Measurements from ENCODE around the gene RGS6. TPM values are rescaled to one million over a fixed set of nuclear protein-coding genes. Genes with fewer than 3 reads are reported as not detected.

RGS6 gene
- total and polyA plus RNA-seq, 2 of the 4 experiments (the other 2 are of a cell fraction): not detected

DNA sequence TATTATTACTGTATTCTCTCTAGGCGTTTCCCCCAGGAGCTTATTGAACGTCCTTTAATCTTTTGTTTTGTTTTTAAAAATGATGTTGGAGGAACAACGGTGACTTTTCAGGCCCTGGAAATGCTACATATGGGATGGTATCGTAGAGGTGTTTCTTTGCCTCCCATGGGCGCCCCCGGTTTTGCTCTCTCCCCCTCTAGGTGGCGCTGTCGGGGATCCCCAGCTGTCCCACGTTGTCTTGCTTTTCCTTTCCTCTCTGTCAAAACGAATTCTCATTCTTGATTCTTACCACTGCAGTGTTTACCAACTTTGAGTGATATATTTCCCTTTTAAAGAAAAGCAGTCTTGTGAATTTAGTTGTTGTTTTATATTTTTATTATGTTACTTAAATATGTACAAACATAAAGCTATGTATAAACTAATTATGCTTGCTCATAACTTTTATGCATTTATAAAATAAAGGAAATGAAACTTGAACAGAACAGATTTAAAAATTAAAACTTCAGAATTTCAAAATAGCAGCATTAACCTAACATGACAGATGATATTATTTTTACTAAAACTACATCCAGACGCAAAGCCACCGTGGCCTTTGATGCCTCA lies 171.9 kb downstream of the RGS6 start:
- H3K4me3 ChIP-seq (ENCODE audit: insufficient read depth, low read depth, low read length): no peak overlapping the region
- no peak overlapping the region for H3K56ac ChIP-seq (ENCODE audit: extremely low read depth, insufficient read depth, low read length)
- H2BK120ac ChIP-seq (ENCODE audit: low read depth, low read length): no peak overlapping the region
- no peak overlapping the region for H3K9ac ChIP-seq (ENCODE audit: low read depth, low read length)
- no peak for DNase-seq
- H2AK9ac ChIP-seq (replicated peaks; ENCODE audit: low read depth, low read length, poor library complexity): no peak overlapping the region
- H3K27me3 ChIP-seq (ENCODE audit: control insufficient read depth, insufficient read depth, low read length): no peaks in the 10 kb centered on the region; the same call in 1 of the 2 replicates
- no peaks in the 10 kb centered on the region for H3K9me1 ChIP-seq (ENCODE audit: insufficient read depth, low read length)
- H3K23ac ChIP-seq (ENCODE audit: low read depth, low read length): no peak overlapping the region
- H3K4ac ChIP-seq (ENCODE audit: low read depth, low read length): no peak overlapping the region
- WGBS, 2 experiments (ENCODE audit: extremely low coverage in 2 of 2, insufficient read length in 1 of 2): no CpG with 5 or more reads among the region's 12 CpGs
- H3K4me2 ChIP-seq (ENCODE audit: low read depth, low read length): no peak overlapping the region
- no peak for ATAC-seq (ENCODE audit: low read depth)
- H3K18ac ChIP-seq (ENCODE audit: low read depth, low read length): no peak overlapping the region
- H2AK5ac ChIP-seq (ENCODE audit: low read depth, low read length): no peak overlapping the region
- H4K20me1 ChIP-seq (ENCODE audit: insufficient read depth, low read length): no peaks in the 10 kb centered on the region
- POLR2A ChIA-PET (ENCODE audit: unreplicated experiment): no interaction called here
- H3K9me3 ChIP-seq (ENCODE audit: control insufficient read depth, insufficient read depth, low read length): no peaks in the 10 kb centered on the region
- no TSS peak for BruUV-seq (replicated peaks)
- no peak overlapping the region for H3K14ac ChIP-seq (replicated peaks; ENCODE audit: low read depth, low read length)
- no peak overlapping the region for H4K91ac ChIP-seq (ENCODE audit: insufficient read depth, low read depth, low read length)
- in situ Hi-C loops (cut with MboI; ENCODE audit: low sequenced_read_pairs): no loop called here
- dilution Hi-C loops (cut with HindIII; ENCODE audit: low sequenced_read_pairs, unreplicated experiment): no loop called here
- H3K36me3 ChIP-seq (ENCODE audit: control insufficient read depth, insufficient read depth, low read length): no peaks in the 10 kb centered on the region
- TF ChIP-seq, protein P1, sequence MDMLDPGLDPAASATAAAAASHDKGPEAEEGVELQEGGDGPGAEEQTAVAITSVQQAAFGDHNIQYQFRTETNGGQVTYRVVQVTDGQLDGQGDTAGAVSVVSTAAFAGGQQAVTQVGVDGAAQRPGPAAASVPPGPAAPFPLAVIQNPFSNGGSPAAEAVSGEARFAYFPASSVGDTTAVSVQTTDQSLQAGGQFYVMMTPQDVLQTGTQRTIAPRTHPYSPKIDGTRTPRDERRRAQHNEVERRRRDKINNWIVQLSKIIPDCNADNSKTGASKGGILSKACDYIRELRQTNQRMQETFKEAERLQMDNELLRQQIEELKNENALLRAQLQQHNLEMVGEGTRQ (IDR thresholded peaks at IDR 0.05; ENCODE audit: low read depth, low read length): no peak
- no peak for TF ChIP-seq CHD1 (IDR thresholded peaks at IDR 0.05; ENCODE audit: low read depth, low read length)
- TF ChIP-seq, protein P2, sequence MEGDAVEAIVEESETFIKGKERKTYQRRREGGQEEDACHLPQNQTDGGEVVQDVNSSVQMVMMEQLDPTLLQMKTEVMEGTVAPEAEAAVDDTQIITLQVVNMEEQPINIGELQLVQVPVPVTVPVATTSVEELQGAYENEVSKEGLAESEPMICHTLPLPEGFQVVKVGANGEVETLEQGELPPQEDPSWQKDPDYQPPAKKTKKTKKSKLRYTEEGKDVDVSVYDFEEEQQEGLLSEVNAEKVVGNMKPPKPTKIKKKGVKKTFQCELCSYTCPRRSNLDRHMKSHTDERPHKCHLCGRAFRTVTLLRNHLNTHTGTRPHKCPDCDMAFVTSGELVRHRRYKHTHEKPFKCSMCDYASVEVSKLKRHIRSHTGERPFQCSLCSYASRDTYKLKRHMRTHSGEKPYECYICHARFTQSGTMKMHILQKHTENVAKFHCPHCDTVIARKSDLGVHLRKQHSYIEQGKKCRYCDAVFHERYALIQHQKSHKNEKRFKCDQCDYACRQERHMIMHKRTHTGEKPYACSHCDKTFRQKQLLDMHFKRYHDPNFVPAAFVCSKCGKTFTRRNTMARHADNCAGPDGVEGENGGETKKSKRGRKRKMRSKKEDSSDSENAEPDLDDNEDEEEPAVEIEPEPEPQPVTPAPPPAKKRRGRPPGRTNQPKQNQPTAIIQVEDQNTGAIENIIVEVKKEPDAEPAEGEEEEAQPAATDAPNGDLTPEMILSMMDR (conservative IDR thresholded peaks at IDR 0.05; ENCODE audit: low read depth, low read length): peak; percentile 34; the same call in 1 of the 2 replicates
- TF ChIP-seq RCOR1 (IDR thresholded peaks at IDR 0.05; ENCODE audit: insufficient replicate concordance, low read length): no peak
- TF ChIP-seq, protein P3, sequence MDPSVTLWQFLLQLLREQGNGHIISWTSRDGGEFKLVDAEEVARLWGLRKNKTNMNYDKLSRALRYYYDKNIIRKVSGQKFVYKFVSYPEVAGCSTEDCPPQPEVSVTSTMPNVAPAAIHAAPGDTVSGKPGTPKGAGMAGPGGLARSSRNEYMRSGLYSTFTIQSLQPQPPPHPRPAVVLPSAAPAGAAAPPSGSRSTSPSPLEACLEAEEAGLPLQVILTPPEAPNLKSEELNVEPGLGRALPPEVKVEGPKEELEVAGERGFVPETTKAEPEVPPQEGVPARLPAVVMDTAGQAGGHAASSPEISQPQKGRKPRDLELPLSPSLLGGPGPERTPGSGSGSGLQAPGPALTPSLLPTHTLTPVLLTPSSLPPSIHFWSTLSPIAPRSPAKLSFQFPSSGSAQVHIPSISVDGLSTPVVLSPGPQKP (IDR thresholded peaks at IDR 0.05; ENCODE audit: borderline replicate concordance, low read depth, low read length): no peak
- CTCF ChIA-PET: interaction anchor here (0.8 to 1.8 kb wide), 3 partner anchors 12 to 235 kb away, joined by 3 to 5 read pairs (median 3); no protein-coding TSS in a partner anchor
- no peak overlapping the region for H2AFZ ChIP-seq (replicated peaks; ENCODE audit: low read length, poor library complexity)
- H3K79me1 ChIP-seq (ENCODE audit: low read depth in 1 of 2, low read length in 2 of 2): no peaks in the 10 kb centered on the region
- no peak overlapping the region for H4K5ac ChIP-seq (ENCODE audit: low read depth, low read length)
- no peak overlapping the region for H2BK20ac ChIP-seq (ENCODE audit: low read depth, low read length)
- no peak overlapping the region for H4K8ac ChIP-seq (ENCODE audit: low read depth in 2 of 2, low read length in 2 of 2)
- H2BK5ac ChIP-seq (ENCODE audit: low read depth, low read length, poor library complexity, severe bottlenecking): no peak overlapping the region
- intact Hi-C loops (cut with micrococcal nuclease): no loop called here
- no peak overlapping the region for H2BK15ac ChIP-seq (ENCODE audit: low read depth, low read length)
- H3K27ac ChIP-seq (ENCODE audit: insufficient read depth, low read length): no peak overlapping the region
- H3K4me1 ChIP-seq (ENCODE audit: control insufficient read depth, insufficient read depth, low read length): no peaks in the 10 kb centered on the region
